Measurements from ENCODE around the gene ZNF891.

Gene ZNF891

DNA sequence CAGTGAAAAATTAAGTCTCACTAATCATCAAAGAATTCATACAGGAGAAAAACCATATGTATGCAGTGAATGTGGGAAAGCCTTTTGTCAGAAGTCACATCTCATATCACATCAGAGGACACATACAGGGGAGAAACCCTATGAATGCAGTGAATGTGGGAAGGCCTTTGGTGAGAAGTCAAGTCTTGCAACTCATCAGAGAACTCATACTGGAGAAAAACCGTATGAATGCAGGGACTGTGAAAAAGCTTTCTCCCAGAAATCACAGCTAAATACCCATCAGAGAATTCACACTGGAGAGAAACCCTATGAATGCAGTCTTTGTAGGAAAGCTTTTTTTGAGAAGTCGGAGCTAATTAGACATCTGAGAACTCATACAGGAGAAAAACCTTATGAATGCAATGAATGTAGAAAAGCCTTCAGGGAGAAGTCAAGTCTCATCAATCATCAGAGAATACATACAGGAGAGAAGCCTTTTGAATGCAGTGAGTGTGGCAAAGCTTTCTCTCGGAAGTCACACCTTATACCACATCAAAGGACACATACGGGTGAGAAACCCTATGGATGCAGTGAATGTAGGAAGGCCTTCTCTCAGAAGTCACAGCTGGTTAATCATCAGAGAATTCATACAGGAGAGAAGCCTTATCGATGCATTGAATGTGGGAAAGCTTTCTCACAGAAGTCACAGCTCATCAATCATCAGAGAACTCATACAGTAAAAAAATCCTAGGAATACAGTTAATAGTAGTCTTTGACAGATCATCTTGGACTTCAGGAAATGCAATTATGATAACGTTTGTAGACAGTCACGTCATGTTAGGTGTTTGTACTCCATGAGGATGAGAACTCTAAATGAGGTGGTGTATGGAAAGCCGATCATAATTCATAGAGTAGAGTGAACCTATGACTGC is 71.6 kb downstream of the ZNF891 start:
- peak; percentile 1 for DNase-seq

DNA sequence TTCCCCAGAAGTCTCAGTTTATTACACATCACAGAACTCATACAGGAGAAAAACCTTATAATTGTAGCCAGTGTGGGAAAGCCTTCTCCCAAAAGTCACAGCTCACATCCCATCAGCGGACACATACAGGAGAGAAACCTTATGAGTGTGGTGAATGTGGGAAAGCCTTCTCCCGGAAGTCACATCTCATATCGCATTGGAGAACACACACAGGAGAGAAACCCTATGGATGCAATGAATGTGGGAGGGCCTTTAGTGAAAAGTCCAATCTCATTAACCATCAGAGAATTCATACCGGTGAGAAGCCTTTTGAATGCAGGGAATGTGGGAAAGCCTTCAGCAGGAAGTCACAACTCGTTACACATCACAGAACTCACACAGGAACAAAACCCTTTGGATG is 72.6 kb downstream of the ZNF891 start:
- DNase-seq, result no peak

Data from NCI-H774 (cell line).